SK-N-DZ (cell line): ENCODE results near the gene MAMSTR. TPM values are rescaled to one million over a fixed set of nuclear protein-coding genes. Genes with fewer than 3 reads are reported as not detected.
"Not testable (repeated sequence)": the region's sequence is repeated elsewhere in the genome, so short reads cannot be mapped to it uniquely, and the experiment has no call there.

Experiments used
- DNase-seq: peaks from one replicate; pipeline ENCODE4 v3.0.0-alpha.2; 2015; ENCODE audit warnings: low spot score
- polyA plus RNA-seq, 2 experiments: library from polyadenylated mRNA; depleted of rRNA; stranded (reverse); fragments of >200 nt; gene quantifications; 2 replicates each; pipeline ENCODE4 v1.2.3, GENCODE V29; 2014

The MAMSTR gene
- 0.36 and 0.48 TPM in 2 replicates for polyA plus RNA-seq (2014; cell fraction: cytosol; rRNA removed)
- 0.65 and 1.7 TPM in 2 replicates for polyA plus RNA-seq (2014; cell fraction: nucleus; rRNA removed)

- no peak for DNase-seq
These were observed at the start of gene MAMSTR for GRCh38 chr19:48719263-48720171. Gene MAMSTR, minus strand, starts transcription at chr19:48719725. Its CDS starts 694 bp downstream, at chr19:48719031.

GRCh38 chr19:48768994-48769713 is 49.6 kb upstream of the MAMSTR start:
- DNase-seq, result no peak

- not testable (repeated sequence) for DNase-seq
These were observed 48.7 kb upstream of the MAMSTR start for GRCh38 chr19:48768171-48768753.

GRCh38 chr19:48765816-48766215 is 46.3 kb upstream of the MAMSTR start:
- DNase-seq, result not testable (repeated sequence)

GRCh38 chr19:48760504-48761205 is 41.1 kb upstream of the MAMSTR start:
- DNase-seq, result no peak

GRCh38 chr19:48757741-48758144 is 38.2 kb upstream of the MAMSTR start:
- no peak for DNase-seq

GRCh38 chr19:48757089-48757675 is 37.7 kb upstream of the MAMSTR start:
- DNase-seq, result no peak

GRCh38 chr19:48756686-48757085 is 37.2 kb upstream of the MAMSTR start:
- DNase-seq, result no peak

- DNase-seq, result no peak
These were observed 36.7 kb upstream of the MAMSTR start for GRCh38 chr19:48756212-48756611.

- DNase-seq, result no peak
These were observed 36.3 kb upstream of the MAMSTR start for GRCh38 chr19:48755787-48756186.

GRCh38 chr19:48755084-48755641 is 35.6 kb upstream of the MAMSTR start, which contains the start of gene FGF21:
Gene FGF21, plus strand, starts transcription at chr19:48755524. Its CDS starts 713 bp downstream, at chr19:48756237.
- DNase-seq, result no peak

- no peak for DNase-seq
These were observed 33.2 kb upstream of the MAMSTR start, which contains the start of gene FUT1 for GRCh38 chr19:48752496-48753365. Gene FUT1, minus strand, starts transcription at chr19:48752641. Its CDS starts 1,360 bp downstream, at chr19:48751281.

- DNase-seq, result no peak
These were observed 32.4 kb upstream of the MAMSTR start for GRCh38 chr19:48751845-48752495.

GRCh38 chr19:48750771-48751504 is 31.4 kb upstream of the MAMSTR start:
- DNase-seq, result no peak

- DNase-seq, result no peak
These were observed 30.8 kb upstream of the MAMSTR start for GRCh38 chr19:48750351-48750750.

GRCh38 chr19:48749571-48750198 is 30.2 kb upstream of the MAMSTR start:
- no peak for DNase-seq

- DNase-seq, result peak; percentile 72
These were observed 27.4 kb upstream of the MAMSTR start, which contains the start of gene IZUMO1 for GRCh38 chr19:48746738-48747575. Gene IZUMO1, minus strand, starts transcription at chr19:48746909. Its CDS starts 1,050 bp downstream, at chr19:48745859.
